Thyroid gland (tissue), 4 donors: Measurements from ENCODE around the gene ACTR2.

Experiments used
- POLR2A ChIP-seq, 2 donors: fragments of 450-650 bp; IDR thresholded peaks; one replicate each; pipeline ENCODE4 v1.6.1; 2017; ENCODE audit warnings: antibody characterized with exemption in 2 of 2, mild to moderate bottlenecking in 2 of 2, moderate library complexity in 1 of 2
- TF ChIP-seq, protein P1 (sequence below), 6 experiments: fragments of 200-600 bp in 3 of 6; fragments of 450-650 bp in 3 of 6; sonication (generic) in 3 of 6; IDR thresholded peaks; one replicate each; pipeline ENCODE4 v1.5.1; 2016 to 2019; ENCODE audit warnings: antibody characterized with exemption in 6 of 6, mild to moderate bottlenecking in 2 of 6, inconsistent platforms in 1 of 6, moderate library complexity in 1 of 6

DNA sequence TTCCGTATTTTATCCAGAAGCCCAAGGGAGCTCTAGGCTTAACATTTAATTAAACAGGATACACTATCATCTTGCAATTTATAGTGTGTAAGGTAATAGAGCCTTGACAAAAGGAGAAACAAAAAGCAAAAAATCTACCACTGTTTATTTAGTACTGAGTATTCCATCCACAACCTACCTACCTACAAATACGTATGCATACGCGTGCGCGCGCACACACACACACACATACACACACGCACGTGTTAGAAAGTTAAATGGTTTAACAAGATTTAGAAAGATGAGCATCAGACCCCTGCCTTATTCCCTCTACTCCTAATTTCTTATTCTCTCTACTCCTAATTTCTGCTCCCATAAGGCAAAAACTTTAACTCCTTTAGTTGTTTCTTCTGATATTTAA, 14.6 kb upstream of the ACTR2 start:
- TF ChIP-seq POLR2A (IDR thresholded peaks at IDR 0.05): no peak
- TF ChIP-seq, protein P1, sequence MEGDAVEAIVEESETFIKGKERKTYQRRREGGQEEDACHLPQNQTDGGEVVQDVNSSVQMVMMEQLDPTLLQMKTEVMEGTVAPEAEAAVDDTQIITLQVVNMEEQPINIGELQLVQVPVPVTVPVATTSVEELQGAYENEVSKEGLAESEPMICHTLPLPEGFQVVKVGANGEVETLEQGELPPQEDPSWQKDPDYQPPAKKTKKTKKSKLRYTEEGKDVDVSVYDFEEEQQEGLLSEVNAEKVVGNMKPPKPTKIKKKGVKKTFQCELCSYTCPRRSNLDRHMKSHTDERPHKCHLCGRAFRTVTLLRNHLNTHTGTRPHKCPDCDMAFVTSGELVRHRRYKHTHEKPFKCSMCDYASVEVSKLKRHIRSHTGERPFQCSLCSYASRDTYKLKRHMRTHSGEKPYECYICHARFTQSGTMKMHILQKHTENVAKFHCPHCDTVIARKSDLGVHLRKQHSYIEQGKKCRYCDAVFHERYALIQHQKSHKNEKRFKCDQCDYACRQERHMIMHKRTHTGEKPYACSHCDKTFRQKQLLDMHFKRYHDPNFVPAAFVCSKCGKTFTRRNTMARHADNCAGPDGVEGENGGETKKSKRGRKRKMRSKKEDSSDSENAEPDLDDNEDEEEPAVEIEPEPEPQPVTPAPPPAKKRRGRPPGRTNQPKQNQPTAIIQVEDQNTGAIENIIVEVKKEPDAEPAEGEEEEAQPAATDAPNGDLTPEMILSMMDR (IDR thresholded peaks at IDR 0.05): no peak
